ENCODE measurements around the gene GREM2. TPM values are rescaled to one million over a fixed set of nuclear protein-coding genes. Genes with fewer than 3 reads are reported as not detected.

GREM2 gene
- total RNA-seq, 4 donors from 2014 or later: 0.83 to 3.1 (median 2.8) TPM

GRCh38 chr1:240538776-240539430 is 73.1 kb downstream of the GREM2 start:
- Histone ChIP-seq H3K27me3 (no peaks in the 10 kb centered on the region), H3K4me1 (no peaks in the 10 kb centered on the region), H3K36me3 (no peaks in the 10 kb centered on the region), H3K9me3 (no peaks in the 10 kb centered on the region), H3K27ac (replicated peaks in 1 of 4) (no peak overlapping the region), H3K4me3 (no peak overlapping the region)
- intact Hi-C loops (cut with DNase I): no loop called here
- WGBS: 89% methylated on average over 3 of the region's 3 CpGs
- TF ChIP-seq EP300 (IDR thresholded peaks at IDR 0.05) (no peak), POLR2AphosphoS5 (IDR thresholded peaks at IDR 0.05) (no peak), CTCF (IDR thresholded peaks at IDR 0.05) (no peak), POLR2A (IDR thresholded peaks at IDR 0.05; ENCODE audit: low read depth) (no peak)
- no peak for DNase-seq (ENCODE audit: extremely low spot score)

DNA sequence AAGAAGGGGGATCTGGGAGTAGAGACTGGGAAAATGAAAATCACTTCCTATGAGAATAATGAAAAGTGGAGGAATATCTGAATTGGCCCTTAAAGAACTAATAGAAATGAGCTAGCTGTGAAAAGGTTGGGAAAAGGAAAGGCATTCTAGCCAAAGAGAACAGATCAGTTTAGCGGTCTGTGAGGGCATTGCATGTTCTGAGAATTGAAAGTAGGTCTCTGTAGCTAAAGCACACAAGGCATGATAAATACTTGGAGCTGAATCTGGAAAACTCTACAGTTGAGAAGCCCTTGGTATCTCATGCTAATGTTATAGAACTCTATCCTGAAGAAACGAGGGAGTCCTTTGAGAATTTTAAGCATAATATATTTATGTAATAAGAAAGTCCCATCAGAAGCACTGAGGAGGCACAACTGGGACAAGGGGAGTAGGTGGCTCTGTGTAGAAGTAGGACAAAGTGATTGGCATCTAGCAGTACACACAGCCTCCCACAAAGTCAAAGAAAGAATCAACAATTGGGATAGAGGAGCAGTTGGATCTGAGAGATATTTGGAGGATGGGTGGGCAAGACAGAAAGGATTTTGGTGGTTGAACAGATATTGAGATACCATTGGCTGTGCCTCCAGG is 78.7 kb downstream of the GREM2 start:
- intact Hi-C loops (cut with DNase I): no loop called here
- no peaks in the 10 kb centered on the region for H3K4me1 ChIP-seq
- H3K27me3 ChIP-seq: no peaks in the 10 kb centered on the region
- H3K36me3 ChIP-seq: no peaks in the 10 kb centered on the region
- no peak for TF ChIP-seq EP300 (IDR thresholded peaks at IDR 0.05)
- TF ChIP-seq POLR2A (IDR thresholded peaks at IDR 0.05; ENCODE audit: low read depth): no peak
- no peak for TF ChIP-seq POLR2AphosphoS5 (IDR thresholded peaks at IDR 0.05)
- TF ChIP-seq CTCF (IDR thresholded peaks at IDR 0.05): no peak
- no peak for DNase-seq (ENCODE audit: extremely low spot score)
- no peak overlapping the region for H3K4me3 ChIP-seq
- no peak overlapping the region for H3K27ac ChIP-seq (replicated peaks in 1 of 4)
- WGBS: 87% methylated on average over 2 of the region's 2 CpGs
- no peaks in the 10 kb centered on the region for H3K9me3 ChIP-seq

GRCh38 chr1:240528591-240528990 is 83.4 kb downstream of the GREM2 start:
- TF ChIP-seq POLR2AphosphoS5 (IDR thresholded peaks at IDR 0.05): no peak
- TF ChIP-seq EP300 (IDR thresholded peaks at IDR 0.05): no peak
- TF ChIP-seq CTCF (IDR thresholded peaks at IDR 0.05): no peak
- TF ChIP-seq POLR2A (IDR thresholded peaks at IDR 0.05; ENCODE audit: low read depth): no peak
- WGBS: 75% methylated on average over 8 of the region's 9 CpGs
- no peak for DNase-seq (ENCODE audit: extremely low spot score)
- Histone ChIP-seq H3K4me1 (peaks cover 0 to 4% (median 0%) of the 10 kb centered on the region in 4 donors), H3K36me3 (no peaks in the 10 kb centered on the region), H3K27me3 (no peaks in the 10 kb centered on the region), H3K9me3 (no peaks in the 10 kb centered on the region), H3K4me3 (no peak overlapping the region), H3K27ac (replicated peaks in 1 of 4) (no peak overlapping the region)
- intact Hi-C loops (cut with DNase I): no loop called here

DNA sequence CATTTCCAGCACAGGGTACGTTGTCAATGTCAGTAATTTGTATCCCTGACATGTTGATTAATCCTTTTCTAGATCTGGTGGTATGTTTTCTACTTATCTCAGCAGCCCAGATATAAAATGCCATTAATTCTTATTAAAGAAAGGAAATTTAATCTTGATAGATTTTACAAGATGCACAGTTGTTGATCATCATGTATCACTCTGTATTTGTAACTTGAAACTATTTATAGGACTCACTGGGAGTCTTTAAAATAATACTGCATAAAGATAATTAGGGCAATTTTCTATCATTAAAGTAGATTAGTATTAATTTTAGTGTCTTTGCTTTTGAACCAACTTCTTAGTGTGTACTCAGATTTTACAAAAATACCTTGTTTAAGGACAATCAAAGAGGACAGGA is 84.9 kb downstream of the GREM2 start:
- no peak for TF ChIP-seq CTCF (IDR thresholded peaks at IDR 0.05)
- TF ChIP-seq POLR2AphosphoS5 (IDR thresholded peaks at IDR 0.05): no peak
- no peak for TF ChIP-seq EP300 (IDR thresholded peaks at IDR 0.05)
- no peak for TF ChIP-seq POLR2A (IDR thresholded peaks at IDR 0.05; ENCODE audit: low read depth)
- H3K4me3 ChIP-seq: no peak overlapping the region
- H3K27me3 ChIP-seq: no peaks in the 10 kb centered on the region
- H3K27ac ChIP-seq (replicated peaks in 1 of 4): no peak overlapping the region
- H3K9me3 ChIP-seq: no peaks in the 10 kb centered on the region
- H3K4me1 ChIP-seq: peaks cover 0 to 4% (median 0%) of the 10 kb centered on the region in 4 donors
- no peaks in the 10 kb centered on the region for H3K36me3 ChIP-seq
- intact Hi-C loops (cut with DNase I): no loop called here
- DNase-seq (ENCODE audit: extremely low spot score): no peak
- WGBS: 53% methylated on average over 1 of the region's 1 CpG

Data from esophagus muscularis mucosa (tissue), 4 donors.